ENCODE measurements around the gene PHF5A.
A peak's percentile ranks its signal among the peaks of the same experiment; 100 is the strongest.
"Not testable (repeated sequence)": the region's sequence is repeated elsewhere in the genome, so short reads cannot be mapped to it uniquely, and the experiment has no call there.

The PHF5A gene

GRCh38 chr22:41487037-41487935 lies 18.8 kb upstream of the PHF5A start:
- DNase-seq = no peak

- no peak for DNase-seq
Measured at GRCh38 chr22:41485033-41485432, 16.5 kb upstream of the PHF5A start.

- DNase-seq = no peak
Measured at GRCh38 chr22:41482319-41482935, 13.9 kb upstream of the PHF5A start.

GRCh38 chr22:41481925-41482318 lies 13.4 kb upstream of the PHF5A start:
- no peak for DNase-seq

- DNase-seq = no peak
Measured at GRCh38 chr22:41481131-41481830, 12.8 kb upstream of the PHF5A start.

GRCh38 chr22:41480397-41480735 lies 11.9 kb upstream of the PHF5A start:
- no peak for DNase-seq

GRCh38 chr22:41479671-41480396 lies 11.3 kb upstream of the PHF5A start:
- DNase-seq = no peak

GRCh38 chr22:41478891-41479521 lies 10.5 kb upstream of the PHF5A start:
- no peak for DNase-seq

- no peak for DNase-seq
Measured at GRCh38 chr22:41478473-41478872, 10.0 kb upstream of the PHF5A start.

GRCh38 chr22:41474872-41475451 lies 6.5 kb upstream of the PHF5A start:
- DNase-seq = no peak

- DNase-seq = no peak
Measured at GRCh38 chr22:41471568-41471967, 3.1 kb upstream of the PHF5A start.

GRCh38 chr22:41470886-41471285 lies 2.4 kb upstream of the PHF5A start:
- DNase-seq = no peak

- DNase-seq = peak in 2 of 4 experiments; percentile 36 to 40
Measured at GRCh38 chr22:41469218-41469851, 843 bp upstream of the PHF5A start.

- no peak for DNase-seq
Measured at GRCh38 chr22:41461901-41462300, 6.6 kb downstream of the PHF5A start.

- DNase-seq = not testable (repeated sequence)
Measured at GRCh38 chr22:41460071-41460470, 8.4 kb downstream of the PHF5A start.

- DNase-seq = no peak
Measured at GRCh38 chr22:41459431-41459830, 9.1 kb downstream of the PHF5A start.

- DNase-seq = no peak
Measured at GRCh38 chr22:41458161-41458728, 10.2 kb downstream of the PHF5A start.

GRCh38 chr22:41448189-41448808 lies 20.2 kb downstream of the PHF5A start:
- DNase-seq = peak; percentile 68 to 77 (median 72)

- DNase-seq = peak; percentile 27 to 55 (median 42)
Measured at GRCh38 chr22:41447435-41448188, 20.9 kb downstream of the PHF5A start.
